Panc1 (cell line): Measurements from ENCODE around the gene GNL2.

Experiments used
- POLR2AphosphoS5 ChIP-seq: IDR thresholded peaks from 2 replicates; pipeline ENCODE4 v1.6.1; 2012; ENCODE audit warnings: mild to moderate bottlenecking, low read depth, low read length, moderate library complexity
- TCF7L2 ChIP-seq: IDR thresholded peaks from 2 replicates; pipeline ENCODE4 v1.6.1; 2011; ENCODE audit warnings: mild to moderate bottlenecking, low read depth, low read length, inconsistent platforms
- TF ChIP-seq, protein P1 (sequence below): fragments of 450-650 bp; IDR thresholded peaks from 2 replicates; pipeline ENCODE4 v1.5.1; 2017; ENCODE audit warnings: mild to moderate bottlenecking

DNA sequence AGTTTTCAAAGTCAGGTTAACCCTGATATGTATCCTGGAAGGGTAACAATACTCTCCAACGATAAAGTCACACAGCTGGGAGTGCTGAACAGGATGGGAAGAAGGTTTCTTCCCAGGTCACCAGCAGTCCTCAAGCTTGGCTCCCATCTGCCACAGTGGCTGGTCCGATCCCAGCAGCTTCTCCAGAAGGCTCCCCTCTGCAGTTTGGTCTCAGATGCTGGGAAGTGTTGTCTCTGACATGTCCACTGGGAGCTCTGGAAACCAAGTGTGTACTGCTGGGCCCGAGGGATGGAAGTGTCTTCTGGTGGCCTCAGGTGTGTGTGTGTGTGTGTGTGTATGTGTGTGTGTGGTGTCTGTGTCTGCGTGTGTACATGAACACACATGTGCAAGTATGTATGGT lies 16.4 kb upstream of the GNL2 start:
- TF ChIP-seq, protein P1, sequence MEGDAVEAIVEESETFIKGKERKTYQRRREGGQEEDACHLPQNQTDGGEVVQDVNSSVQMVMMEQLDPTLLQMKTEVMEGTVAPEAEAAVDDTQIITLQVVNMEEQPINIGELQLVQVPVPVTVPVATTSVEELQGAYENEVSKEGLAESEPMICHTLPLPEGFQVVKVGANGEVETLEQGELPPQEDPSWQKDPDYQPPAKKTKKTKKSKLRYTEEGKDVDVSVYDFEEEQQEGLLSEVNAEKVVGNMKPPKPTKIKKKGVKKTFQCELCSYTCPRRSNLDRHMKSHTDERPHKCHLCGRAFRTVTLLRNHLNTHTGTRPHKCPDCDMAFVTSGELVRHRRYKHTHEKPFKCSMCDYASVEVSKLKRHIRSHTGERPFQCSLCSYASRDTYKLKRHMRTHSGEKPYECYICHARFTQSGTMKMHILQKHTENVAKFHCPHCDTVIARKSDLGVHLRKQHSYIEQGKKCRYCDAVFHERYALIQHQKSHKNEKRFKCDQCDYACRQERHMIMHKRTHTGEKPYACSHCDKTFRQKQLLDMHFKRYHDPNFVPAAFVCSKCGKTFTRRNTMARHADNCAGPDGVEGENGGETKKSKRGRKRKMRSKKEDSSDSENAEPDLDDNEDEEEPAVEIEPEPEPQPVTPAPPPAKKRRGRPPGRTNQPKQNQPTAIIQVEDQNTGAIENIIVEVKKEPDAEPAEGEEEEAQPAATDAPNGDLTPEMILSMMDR = no peak
- TF ChIP-seq POLR2AphosphoS5 = no peak
- TF ChIP-seq TCF7L2 = no peak
